HepG2 (cell line): Measurements from ENCODE around the gene SIRPA. TPM values are rescaled to one million over a fixed set of nuclear protein-coding genes. Genes with fewer than 3 reads are reported as not detected.

Experiments
- CBX1 ChIP-seq: IDR thresholded peaks from one replicate; pipeline ENCODE4 v1.6.1; 2016; ENCODE audit warnings: antibody characterized with exemption, low read depth
- FIP1L1 ChIP-seq: fragments of 200-400 bp; formaldehyde crosslinking; IDR thresholded peaks from 2 replicates; pipeline ENCODE4 v1.6.1; 2018; ENCODE audit warnings: low read depth, mild to moderate bottlenecking, low read length, moderate library complexity, borderline replicate concordance; ENCODE audit not compliant: insufficient read depth
- GATAD1 ChIP-seq: IDR thresholded peaks from 2 replicates; pipeline ENCODE4 v1.6.1; 2016; ENCODE audit warnings: missing genetic modification reagents, missing compliant biosample characterization
- HCFC1 ChIP-seq: fragments of 150-350 bp; IDR thresholded peaks from 2 replicates; pipeline ENCODE4 v1.6.1; 2014; ENCODE audit warnings: low read depth, low read length
- HES4 ChIP-seq: sonication (generic); formaldehyde crosslinking; IDR thresholded peaks from 2 replicates; pipeline ENCODE4 v1.9.0; 2021; ENCODE audit warnings: mild to moderate bottlenecking, missing genetic modification reagents, borderline replicate concordance
- KIAA2018 ChIP-seq: sonication (generic); formaldehyde crosslinking; IDR thresholded peaks from 2 replicates; pipeline ENCODE4 v1.5.0; 2020; ENCODE audit warnings: mild to moderate bottlenecking, missing genetic modification reagents, borderline replicate concordance
- NBN ChIP-seq: fragments of 450-650 bp; conservative IDR thresholded peaks from 2 replicates; pipeline ENCODE4 v1.6.1; 2017
- RXRA ChIP-seq: sonication (generic); formaldehyde crosslinking; IDR thresholded peaks from 2 replicates; pipeline ENCODE4 v1.5.1; 2020; ENCODE audit warnings: missing genetic modification reagents
- SATB2 ChIP-seq: sonication (generic); formaldehyde crosslinking; IDR thresholded peaks from 2 replicates; pipeline ENCODE4 v1.5.0; 2020; ENCODE audit warnings: missing genetic modification reagents
- SIX1 ChIP-seq: sonication (generic); formaldehyde crosslinking; IDR thresholded peaks from 2 replicates; pipeline ENCODE4 v1.4.0; 2020; ENCODE audit warnings: missing genetic modification reagents, borderline replicate concordance
- TCF7L2 ChIP-seq: IDR thresholded peaks from 2 replicates; pipeline ENCODE4 v1.6.1; 2011; ENCODE audit warnings: mild to moderate bottlenecking, low read depth, low read length, moderate library complexity
- TFDP2 ChIP-seq: sonication (generic); formaldehyde crosslinking; IDR thresholded peaks from 2 replicates; pipeline ENCODE4 v1.4.0; 2020; ENCODE audit warnings: missing genetic modification reagents
- ZBTB20 ChIP-seq: sonication (generic); formaldehyde crosslinking; IDR thresholded peaks from 2 replicates; pipeline ENCODE4 v1.8.1; 2023; ENCODE audit warnings: missing genetic modification reagents, low read depth, mild to moderate bottlenecking, borderline replicate concordance
- ZBTB21 ChIP-seq: sonication (generic); formaldehyde crosslinking; IDR thresholded peaks from 2 replicates; pipeline ENCODE4 v1.4.0; 2020; ENCODE audit warnings: missing genetic modification reagents
- ZBTB44 ChIP-seq: sonication (generic); formaldehyde crosslinking; IDR thresholded peaks from 2 replicates; pipeline ENCODE4 v1.4.0; 2020; ENCODE audit warnings: missing genetic modification reagents
- ZEB1 ChIP-seq: IDR thresholded peaks from 2 replicates; pipeline ENCODE4 v1.6.1; 2012; ENCODE audit warnings: mild to moderate bottlenecking, low read depth, inconsistent platforms; ENCODE audit not compliant: insufficient replicate concordance
- ZKSCAN1 ChIP-seq: fragments of 150-350 bp; IDR thresholded peaks from 2 replicates; pipeline ENCODE4 v1.6.1; 2014; ENCODE audit warnings: low read length
- ZNF446 ChIP-seq: sonication (generic); formaldehyde crosslinking; IDR thresholded peaks from 2 replicates; pipeline ENCODE4 v1.5.0; 2020; ENCODE audit warnings: mild to moderate bottlenecking, missing genetic modification reagents
- ZNF619 ChIP-seq: sonication (generic); formaldehyde crosslinking; IDR thresholded peaks from 2 replicates; pipeline ENCODE4 v1.4.0; 2020; ENCODE audit warnings: mild to moderate bottlenecking, missing genetic modification reagents
- polyA plus RNA-seq, 8 experiments: library from polyadenylated mRNA; depleted of rRNA in 3 of 8; stranded (reverse) in 7 of 8; unstranded in 1 of 8; fragments of >200 nt; fragmentation: Illumina TruSeq in 4 of 8; extraction: Trizol in 4 of 8; gene quantifications; 2 replicates each; pipeline versions ENCODE4 v1.2.1 to v1.2.3, GENCODE V29; 2011 to 2016; ENCODE audit warnings: low read depth in 4 of 8, missing spikeins in 1 of 8, mixed read lengths in 1 of 8; ENCODE audit not compliant: insufficient read depth in 1 of 8
- total RNA-seq, 5 experiments: library from RNA; depleted of rRNA; stranded (reverse); fragments of >200 nt; fragmentation: Illumina TruSeq; extraction: Trizol; gene quantifications; 2 replicates each; pipeline ENCODE4 v1.2.3, GENCODE V29; 2016; ENCODE audit warnings: low read depth in 1 of 5

SIRPA gene
- total and polyA plus RNA-seq, 2 of the 13 experiments (the other 11 are each of a cell fraction or from before 2014, with no cell fraction given) = 7.2 to 17.6 TPM

GRCh38 chr20:1965520-1966351 is 70.5 kb downstream of the SIRPA start (continued):
- TF ChIP-seq KIAA2018 (CRISPR knock-in tag) = no peak
- no peak; the same call in 1 of the 2 replicates for TF ChIP-seq RXRA (CRISPR knock-in tag)
- TF ChIP-seq CBX1 = no peak
- TF ChIP-seq ZBTB20 (CRISPR knock-in tag) = no peak
- TF ChIP-seq TFDP2 (CRISPR knock-in tag) = peak; percentile 50; the same call in 1 of the 2 replicates
- no peak for TF ChIP-seq SIX1 (CRISPR knock-in tag)
- TF ChIP-seq TCF7L2 = no peak
- no peak for TF ChIP-seq FIP1L1
- TF ChIP-seq ZKSCAN1 = peak; percentile 88
- TF ChIP-seq ZBTB21 = no peak
- TF ChIP-seq ZNF446 (CRISPR knock-in tag) = no peak
- no peak for TF ChIP-seq ZBTB44 (CRISPR knock-in tag)
- TF ChIP-seq HCFC1 = no peak
- no peak for TF ChIP-seq ZEB1
- no peak for TF ChIP-seq NBN
- TF ChIP-seq HES4 (CRISPR knock-in tag) = no peak
- no peak for TF ChIP-seq SATB2 (CRISPR knock-in tag)
- TF ChIP-seq GATAD1 (CRISPR knock-in tag) = peak; percentile 44; the same call in 1 of the 2 replicates
- no peak for TF ChIP-seq ZNF619 (CRISPR knock-in tag)
